GM18499 (cell line): ENCODE data around the gene HJURP.

Source experiments
- ATAC-seq: cut with Tn5 transposase; IDR thresholded peaks from one replicate; pipeline ENCODE4 v1.9.1; 2021; ENCODE audit warnings: moderate number of reproducible peaks; ENCODE audit not compliant: insufficient read depth, unreplicated experiment

Gene HJURP

GRCh38 chr2:233817361-233817911, 36.9 kb downstream of the HJURP start:
- ATAC-seq: no peak

DNA sequence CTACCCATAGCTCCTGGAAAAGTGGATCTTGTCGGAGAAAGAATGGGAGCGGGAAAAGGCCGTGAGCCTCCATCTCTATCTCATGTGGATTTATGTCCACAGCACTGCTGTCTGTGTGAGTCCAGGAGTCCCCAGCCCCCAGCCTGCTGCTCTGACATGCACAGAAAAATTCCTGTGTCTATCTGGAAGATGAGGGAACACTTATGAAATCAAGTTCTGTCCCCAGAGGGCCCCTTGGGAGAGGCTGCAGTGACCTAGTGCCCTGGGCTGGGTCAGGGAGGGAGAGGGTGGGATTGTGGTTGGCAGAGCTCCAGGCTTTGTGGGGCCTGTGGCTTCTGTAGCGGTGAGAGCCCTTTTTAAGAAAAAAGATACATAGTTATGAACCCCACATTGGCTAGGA, 37.6 kb downstream of the HJURP start:
- no peak for ATAC-seq

GRCh38 chr2:233816334-233816733, 38.0 kb downstream of the HJURP start:
- no peak for ATAC-seq

GRCh38 chr2:233815861-233816260, 38.5 kb downstream of the HJURP start:
- no peak for ATAC-seq

DNA sequence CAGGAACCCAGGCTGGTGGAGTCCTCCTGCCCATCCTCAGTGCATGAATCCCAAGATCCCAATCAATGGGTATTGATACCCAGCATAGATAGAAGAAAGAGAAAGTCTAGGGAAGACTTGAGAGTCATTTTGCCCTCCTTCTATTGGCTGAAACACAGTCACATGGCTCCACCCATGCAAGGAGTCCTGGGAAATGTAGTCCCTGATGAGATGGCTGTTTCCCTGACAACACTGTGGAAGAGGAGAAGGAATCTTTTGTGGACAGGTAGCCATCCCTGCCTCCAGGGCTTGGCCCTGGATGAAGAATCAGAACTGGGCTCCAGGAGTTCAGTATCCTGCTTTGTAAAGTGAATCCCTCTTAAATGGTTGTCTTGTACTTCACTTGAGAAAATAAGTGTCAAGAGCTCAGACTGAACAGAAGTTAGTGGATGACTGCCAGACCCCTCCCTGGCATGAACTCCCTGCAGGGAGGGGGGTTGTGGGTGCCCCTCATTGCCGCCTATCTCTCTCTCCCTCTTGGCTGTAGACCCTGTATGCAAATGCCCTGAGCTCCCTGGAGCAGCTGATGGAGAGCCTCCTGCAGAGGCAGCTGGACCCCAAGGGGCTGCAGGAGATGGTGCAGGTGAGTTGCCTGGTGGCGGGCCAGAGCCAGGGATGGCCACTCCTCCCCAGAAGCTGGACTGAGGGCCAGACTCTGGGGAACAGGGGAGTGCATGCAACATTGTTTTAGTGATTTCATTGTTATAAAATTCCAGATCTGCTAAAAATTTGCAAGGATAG, 40.1 kb downstream of the HJURP start:
- ATAC-seq: no peak

DNA sequence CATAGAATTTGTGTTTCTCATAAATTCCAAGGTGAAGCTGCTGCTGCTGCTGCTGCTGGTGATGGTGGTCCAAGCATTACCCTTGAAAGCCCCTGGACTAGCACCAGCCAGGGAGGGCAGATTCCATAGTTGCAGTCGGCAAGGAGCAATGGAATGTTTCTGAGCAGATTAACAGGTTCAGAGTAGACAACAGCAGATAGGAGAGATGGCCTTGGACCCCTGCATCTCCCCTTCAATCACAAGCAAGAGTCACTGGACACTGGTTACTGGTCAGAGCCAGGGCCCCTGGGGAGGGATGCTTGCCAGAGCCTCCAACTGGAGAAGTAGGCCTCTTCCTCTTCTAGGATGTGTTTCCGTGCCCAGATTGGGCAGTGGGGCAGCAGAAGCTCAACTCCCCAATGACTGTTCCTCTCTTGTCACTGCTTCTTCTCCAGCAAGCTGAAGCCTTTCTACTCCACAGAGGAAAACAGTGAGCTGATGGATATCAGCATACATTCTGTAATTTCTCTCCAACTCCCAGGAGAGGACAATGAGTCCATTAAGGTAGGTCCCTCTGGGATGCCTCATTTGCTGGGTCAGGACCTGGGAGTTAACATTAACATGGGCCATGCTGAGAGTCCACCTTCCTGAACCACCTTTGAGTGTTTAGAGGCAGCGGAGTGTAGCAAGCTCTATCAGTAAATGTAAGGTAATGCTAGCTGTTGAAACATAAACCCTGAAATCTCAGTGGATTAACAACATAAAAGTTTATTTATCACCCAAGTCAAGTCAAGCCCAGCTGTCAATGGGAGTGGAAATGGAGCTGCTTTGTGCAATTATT, 40.9 kb downstream of the HJURP start:
- no peak for ATAC-seq

- ATAC-seq: no peak
These were observed 42.6 kb downstream of the HJURP start for GRCh38 chr2:233811732-233812131.

- ATAC-seq: no peak
These were observed 43.2 kb downstream of the HJURP start for GRCh38 chr2:233811087-233811486.

DNA sequence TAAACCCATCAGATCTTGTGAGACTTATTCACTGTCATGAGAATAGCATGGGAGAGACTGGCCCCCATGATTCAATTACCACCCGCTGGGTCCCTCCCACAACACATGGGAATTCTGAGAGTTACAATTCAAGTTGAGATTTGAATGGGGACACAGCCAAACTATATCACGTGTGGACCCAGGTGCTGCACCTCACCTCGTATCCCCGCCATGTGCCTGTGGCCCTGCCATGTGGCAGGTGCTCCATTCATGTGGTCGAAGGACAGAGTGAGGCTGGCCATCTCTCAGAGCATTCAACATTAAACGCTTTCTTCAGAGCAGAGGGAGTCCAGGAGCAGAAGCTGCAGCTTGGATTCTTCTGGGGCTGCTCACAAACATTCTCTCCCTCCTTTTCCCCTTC, 44.0 kb downstream of the HJURP start:
- no peak for ATAC-seq

DNA sequence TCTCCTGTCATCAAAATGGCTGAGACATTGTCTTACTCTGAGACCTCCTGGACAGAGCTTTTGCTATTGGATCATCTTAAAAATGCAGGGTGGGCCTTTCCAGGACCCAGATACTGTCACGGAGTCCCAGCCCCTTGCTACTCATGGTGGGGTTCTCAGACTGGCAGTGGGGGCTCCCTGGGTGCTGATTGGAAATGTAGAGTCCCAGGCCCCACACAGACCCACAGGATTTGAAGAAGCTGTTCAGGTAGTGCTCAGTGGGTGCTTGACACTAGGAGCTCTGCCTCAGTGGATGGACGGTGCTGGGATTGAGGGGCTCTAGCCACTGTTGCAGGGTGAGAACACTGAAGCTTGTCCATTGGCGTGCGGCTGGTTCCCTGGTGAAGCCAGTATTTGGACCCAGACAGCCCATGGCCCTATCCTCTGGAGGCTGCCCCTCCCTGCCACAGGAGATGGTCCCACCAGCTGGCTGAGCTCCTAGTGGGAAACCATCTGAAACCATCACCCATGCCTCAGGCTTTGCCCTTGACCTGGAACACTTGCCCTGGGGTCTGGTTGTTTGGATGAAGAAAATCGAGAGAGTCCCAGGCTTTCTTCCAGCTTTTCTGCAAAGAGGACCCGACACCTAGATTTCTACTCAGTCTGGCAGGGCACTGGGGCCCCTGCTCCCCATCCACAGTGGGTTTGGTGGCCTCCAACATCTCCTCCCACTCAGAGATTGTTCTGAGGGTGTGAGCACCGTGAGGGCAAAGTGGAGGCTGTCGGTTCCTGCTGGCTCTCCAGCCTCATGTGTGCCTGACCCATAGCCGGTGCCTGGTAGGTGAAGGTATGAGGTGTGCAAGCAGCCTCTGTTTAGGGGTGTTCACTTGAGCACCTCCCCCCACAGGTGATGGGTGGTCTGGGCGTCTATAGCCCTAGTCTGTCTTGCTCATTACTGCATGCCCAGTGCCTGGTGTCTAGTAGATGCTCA, 46.1 kb downstream of the HJURP start:
- ATAC-seq: no peak

GRCh38 chr2:233807215-233807865, 47.0 kb downstream of the HJURP start:
- ATAC-seq: no peak

DNA sequence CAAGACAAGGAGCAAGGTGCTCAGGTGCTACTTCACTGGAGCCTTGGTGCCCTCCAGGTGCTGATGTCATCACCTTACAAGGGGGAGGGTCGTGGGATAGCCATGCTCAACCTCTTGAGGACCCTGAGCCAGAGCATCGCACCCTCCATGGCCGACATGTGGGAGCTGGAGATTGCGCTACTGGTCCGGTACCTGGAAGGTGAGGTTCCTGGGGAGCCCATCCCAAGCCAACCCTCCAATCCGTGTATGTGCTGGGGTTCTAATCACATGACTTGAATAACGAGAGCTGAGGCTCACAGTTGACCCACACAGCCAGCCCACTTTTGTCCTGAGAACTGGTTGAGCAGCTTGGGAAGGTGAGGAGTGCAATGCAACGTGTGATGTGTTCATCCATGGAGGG, 50.3 kb downstream of the HJURP start:
- no peak for ATAC-seq

- ATAC-seq: no peak
These were observed 50.9 kb downstream of the HJURP start for GRCh38 chr2:233803292-233803911.

GRCh38 chr2:233802132-233802815, 52.1 kb downstream of the HJURP start:
- no peak for ATAC-seq

DNA sequence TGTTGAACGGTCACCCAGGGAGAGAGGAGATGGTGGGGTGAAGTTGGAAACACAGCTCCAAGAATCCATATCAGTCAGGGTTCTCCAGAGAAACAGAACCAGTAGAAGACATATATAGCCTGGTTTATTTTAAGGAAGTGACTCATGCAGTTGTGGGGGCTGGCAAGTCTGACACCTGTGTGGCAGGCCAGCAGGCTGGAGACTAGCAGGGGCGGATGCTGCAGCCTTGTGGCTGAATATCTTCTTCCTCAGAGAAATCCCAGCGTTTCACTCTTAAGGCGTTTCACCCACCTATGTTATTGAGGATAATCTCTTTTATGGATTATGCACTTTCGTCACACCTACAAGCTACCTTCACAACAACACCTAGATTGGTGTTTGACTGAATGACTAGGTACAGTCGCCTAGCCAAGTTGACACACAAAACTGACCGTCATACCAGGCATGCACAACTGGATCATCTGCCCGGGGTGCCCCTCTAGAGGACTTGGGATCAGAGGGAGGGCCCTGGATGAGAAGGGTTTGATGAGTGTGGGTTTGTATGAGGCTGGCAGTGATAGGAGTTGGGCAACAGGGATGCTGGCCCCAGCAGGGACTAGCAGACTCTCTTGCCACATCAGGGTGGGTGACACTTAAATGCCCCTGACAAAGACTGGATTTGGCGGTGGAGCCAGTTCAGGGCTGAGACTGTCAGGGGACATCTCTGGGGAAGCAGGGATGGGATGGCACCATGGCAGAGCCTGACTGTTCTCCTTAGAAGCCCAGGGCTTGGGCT, 52.8 kb downstream of the HJURP start:
- ATAC-seq: no peak

DNA sequence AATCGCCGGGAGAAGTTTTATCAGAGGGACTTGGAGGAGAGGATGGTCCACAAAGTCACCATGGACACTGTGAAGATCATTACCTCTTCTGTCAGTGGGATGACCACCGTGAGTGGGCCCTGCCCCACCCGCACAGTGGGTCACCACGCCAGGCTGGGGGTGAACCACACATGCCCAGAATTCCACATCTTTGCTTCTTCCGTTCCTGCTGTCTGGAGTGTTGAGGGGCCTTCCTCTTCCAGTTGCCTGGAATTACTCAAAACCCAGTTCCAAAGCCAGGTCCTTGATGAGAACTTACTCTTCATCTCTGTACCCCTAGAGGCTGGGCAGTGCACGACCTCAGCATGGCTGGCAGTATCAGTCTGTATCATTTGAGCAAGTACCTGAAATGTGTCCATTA, 54.1 kb downstream of the HJURP start:
- no peak for ATAC-seq

DNA sequence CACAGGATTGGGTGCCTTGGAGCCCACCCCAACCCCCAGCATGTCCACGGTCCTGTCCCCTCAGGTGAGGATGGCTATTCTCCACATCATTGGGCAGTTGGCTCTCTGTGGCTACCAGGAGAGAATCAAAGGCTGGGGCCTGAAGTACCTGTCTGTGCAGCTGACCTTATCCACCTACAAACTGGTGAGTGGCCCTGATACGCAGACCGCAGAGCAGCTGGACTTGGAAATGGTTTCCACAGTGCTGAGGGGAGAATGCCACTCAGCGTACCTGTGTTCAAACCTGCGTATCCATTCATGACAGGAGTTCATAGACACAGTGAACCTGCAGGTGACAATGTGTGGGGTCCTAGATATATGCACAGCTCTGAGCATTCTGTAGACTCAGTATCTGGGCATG, 54.6 kb downstream of the HJURP start:
- no peak for ATAC-seq

- no peak for ATAC-seq
These were observed 55.2 kb downstream of the HJURP start for GRCh38 chr2:233799087-233799665.
